Stromal cell of bone marrow (primary cell): Measurements from ENCODE around the gene TM2D3.

ENCODE experiments used
- DNase-seq: peaks from one replicate; pipeline ENCODE4 v3.0.0-alpha.2; 2012; ENCODE audit warnings: low read depth

TM2D3 gene

GRCh38 chr15:101604124-101604874 is 47.9 kb downstream of the TM2D3 start:
- no peak for DNase-seq

GRCh38 chr15:101602801-101603200 is 49.4 kb downstream of the TM2D3 start:
- no peak for DNase-seq

- DNase-seq, result no peak
Measured at GRCh38 chr15:101600035-101600434, 52.1 kb downstream of the TM2D3 start.

GRCh38 chr15:101599091-101599490 is 53.1 kb downstream of the TM2D3 start:
- no peak for DNase-seq

GRCh38 chr15:101597360-101597928 is 54.7 kb downstream of the TM2D3 start:
- no peak for DNase-seq

GRCh38 chr15:101596633-101597032 is 55.5 kb downstream of the TM2D3 start:
- no peak for DNase-seq
